ENCODE data around the gene TNFSF13B. TPM values are rescaled to one million over a fixed set of nuclear protein-coding genes. Genes with fewer than 3 reads are reported as not detected.
"Not testable (repeated sequence)": the region's sequence is repeated elsewhere in the genome, so short reads cannot be mapped to it uniquely, and the experiment has no call there.

TNFSF13B gene
- polyA plus RNA-seq (ENCODE audit: insufficient read length), result 2.9 TPM
- long read RNA-seq, donor 1, result 0 reads
- long read RNA-seq, donor 2, partial matches to known transcripts, result 0 of 1 reads
- long read RNA-seq, donor 2, other reads (novel, unspliced or antisense), result 0 of 1 reads
- long read RNA-seq, donor 3, result 0 reads
- long read RNA-seq, donor 4, result 0 reads
- long read RNA-seq, donor 5, partial matches to known transcripts, result 0 of 1 reads
- long read RNA-seq, donor 5, other reads (novel, unspliced or antisense), result 0 of 1 reads
- long read RNA-seq, donor 6, result 0 reads
- long read RNA-seq, donor 7, partial matches to known transcripts, result 0 of 1 reads
- long read RNA-seq, donor 7, other reads (novel, unspliced or antisense), result 0 of 1 reads
- long read RNA-seq, donor 8, result 0 reads

GRCh38 chr13:108269601-108270328 lies at the start of gene TNFSF13B:
TSS of gene TNFSF13B (plus strand) at chr13:108269718. CDS start at chr13:108269896, 178 bp downstream.
- DNase-seq, result peak; percentile 18

- no peak for DNase-seq
These were observed 49.5 kb upstream of the TNFSF13B start for GRCh38 chr13:108220041-108220440.

- DNase-seq, result no peak
These were observed 45.6 kb upstream of the TNFSF13B start for GRCh38 chr13:108223687-108224503.

- DNase-seq, result no peak
These were observed 44.1 kb upstream of the TNFSF13B start for GRCh38 chr13:108225440-108225839.

GRCh38 chr13:108226184-108226583 lies 43.3 kb upstream of the TNFSF13B start:
- no peak for DNase-seq

- no peak for DNase-seq
These were observed 41.8 kb upstream of the TNFSF13B start for GRCh38 chr13:108227651-108228272.

GRCh38 chr13:108230377-108230776 lies 39.1 kb upstream of the TNFSF13B start:
- no peak for DNase-seq

- DNase-seq, result no peak
These were observed 20.4 kb upstream of the TNFSF13B start for GRCh38 chr13:108249150-108249549.

- DNase-seq, result no peak
These were observed 12.3 kb upstream of the TNFSF13B start for GRCh38 chr13:108257248-108257647.

GRCh38 chr13:108263621-108264355 lies 5.7 kb upstream of the TNFSF13B start:
- DNase-seq, result no peak

GRCh38 chr13:108266321-108266990 lies 3.1 kb upstream of the TNFSF13B start:
- DNase-seq, result no peak

- DNase-seq, result no peak
These were observed 2.2 kb upstream of the TNFSF13B start for GRCh38 chr13:108267347-108267746.

GRCh38 chr13:108267855-108268254 lies 1.7 kb upstream of the TNFSF13B start:
- DNase-seq, result not testable (repeated sequence)

- peak; percentile 3 for DNase-seq
These were observed 929 bp upstream of the TNFSF13B start for GRCh38 chr13:108268466-108269112.

GRCh38 chr13:108270442-108270841 lies 924 bp downstream of the TNFSF13B start:
- no peak for DNase-seq

GRCh38 chr13:108272333-108272732 lies 2.8 kb downstream of the TNFSF13B start:
- no peak for DNase-seq

- no peak for DNase-seq
These were observed 4.1 kb downstream of the TNFSF13B start for GRCh38 chr13:108273429-108274118.

- no peak for DNase-seq
These were observed 5.2 kb downstream of the TNFSF13B start for GRCh38 chr13:108274718-108275117.

- DNase-seq, result no peak
These were observed 6.5 kb downstream of the TNFSF13B start for GRCh38 chr13:108276060-108276459.

GRCh38 chr13:108278466-108278865 lies 8.9 kb downstream of the TNFSF13B start:
- DNase-seq, result no peak

Measured in left kidney (tissue), 8 donors.